ENCODE data around the gene MAP3K20. TPM values are rescaled to one million over a fixed set of nuclear protein-coding genes. Genes with fewer than 3 reads are reported as not detected.
A peak's percentile ranks its signal among the peaks of the same experiment; 100 is the strongest.

Gene MAP3K20
- total RNA-seq, 1 donor from 2014 or later: 21.3 TPM

DNA sequence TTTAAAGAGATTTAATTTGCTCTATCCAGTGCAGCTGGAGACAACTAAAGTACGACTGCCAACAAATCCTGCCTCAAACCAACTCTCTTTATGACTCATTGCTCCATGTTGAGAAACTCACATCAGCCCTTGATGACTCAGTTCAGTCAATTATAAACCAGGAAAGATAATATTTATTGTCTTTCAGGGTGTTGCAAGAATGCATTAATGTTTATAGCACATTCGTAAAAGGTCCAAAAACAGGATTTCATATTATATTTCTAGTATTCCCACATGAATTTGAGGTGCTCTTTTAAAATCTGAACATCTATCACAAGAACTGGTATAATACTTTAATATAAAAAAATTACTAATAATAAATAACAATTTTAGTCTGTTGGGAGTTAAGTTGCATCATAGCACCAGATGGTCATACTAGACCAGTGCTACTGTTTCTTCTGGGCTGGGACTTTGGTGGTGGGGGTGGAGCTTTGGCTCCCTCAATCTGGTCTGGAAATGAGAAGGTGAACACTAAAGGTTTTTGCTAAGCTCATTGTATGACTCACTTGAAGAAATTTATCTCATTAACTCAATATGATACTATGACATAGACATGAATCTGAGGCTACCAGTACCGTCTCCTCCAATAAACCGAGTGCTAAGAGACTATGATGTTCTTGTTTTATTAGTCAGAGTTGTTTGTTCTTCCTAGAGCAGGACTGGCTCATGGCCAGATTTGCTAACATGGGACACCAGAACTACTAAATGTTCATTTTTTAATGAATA lies 26.6 kb upstream of the MAP3K20 start:
- Histone ChIP-seq H3K27ac (peak overlapping the region; percentile 16 to 59), H3K4me1 (peaks cover 0 to 6% of the 10 kb centered on the region in 2 donors)
- peak; percentile 65 to 85 for DNase-seq (ENCODE audit: low spot score in 2 of 2)

DNA sequence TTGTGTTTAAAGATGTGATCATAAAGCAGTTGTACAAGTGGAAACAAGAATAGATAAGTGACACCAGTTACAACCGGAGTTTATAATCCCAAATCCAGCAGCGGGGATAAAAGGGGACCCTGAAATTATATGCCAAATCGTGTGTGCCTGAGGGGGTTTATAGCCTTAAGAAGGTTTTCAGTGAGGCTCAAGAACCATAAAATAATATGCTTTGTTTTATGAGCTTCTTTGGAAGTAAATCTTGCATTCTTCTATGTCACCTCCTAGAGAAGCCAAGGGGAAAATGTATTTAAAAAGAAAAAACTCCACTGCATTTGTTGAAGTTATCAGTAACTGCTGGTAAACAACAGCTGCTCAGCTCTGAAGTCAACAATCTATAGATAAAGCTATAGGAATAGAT lies 25.8 kb upstream of the MAP3K20 start:
- Histone ChIP-seq H3K27me3 (no peaks in the 10 kb centered on the region), H3K27ac (peak overlapping the region in 1 of 2 donors; percentile 53), H3K36me3 (no peaks in the 10 kb centered on the region), H3K9me3 (no peaks in the 10 kb centered on the region), H3K4me3 (no peak overlapping the region), H3K4me1 (peaks cover 0 to 6% of the 10 kb centered on the region in 2 donors)
- TF ChIP-seq, protein P1, sequence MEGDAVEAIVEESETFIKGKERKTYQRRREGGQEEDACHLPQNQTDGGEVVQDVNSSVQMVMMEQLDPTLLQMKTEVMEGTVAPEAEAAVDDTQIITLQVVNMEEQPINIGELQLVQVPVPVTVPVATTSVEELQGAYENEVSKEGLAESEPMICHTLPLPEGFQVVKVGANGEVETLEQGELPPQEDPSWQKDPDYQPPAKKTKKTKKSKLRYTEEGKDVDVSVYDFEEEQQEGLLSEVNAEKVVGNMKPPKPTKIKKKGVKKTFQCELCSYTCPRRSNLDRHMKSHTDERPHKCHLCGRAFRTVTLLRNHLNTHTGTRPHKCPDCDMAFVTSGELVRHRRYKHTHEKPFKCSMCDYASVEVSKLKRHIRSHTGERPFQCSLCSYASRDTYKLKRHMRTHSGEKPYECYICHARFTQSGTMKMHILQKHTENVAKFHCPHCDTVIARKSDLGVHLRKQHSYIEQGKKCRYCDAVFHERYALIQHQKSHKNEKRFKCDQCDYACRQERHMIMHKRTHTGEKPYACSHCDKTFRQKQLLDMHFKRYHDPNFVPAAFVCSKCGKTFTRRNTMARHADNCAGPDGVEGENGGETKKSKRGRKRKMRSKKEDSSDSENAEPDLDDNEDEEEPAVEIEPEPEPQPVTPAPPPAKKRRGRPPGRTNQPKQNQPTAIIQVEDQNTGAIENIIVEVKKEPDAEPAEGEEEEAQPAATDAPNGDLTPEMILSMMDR (IDR thresholded peaks at IDR 0.05): no peak
- intact Hi-C loops (cut with DNase I): loop anchor here (1.0 kb wide), 1 partner anchor 26 kb away; no protein-coding TSS in a partner anchor
- DNase-seq (ENCODE audit: low spot score in 2 of 2): no peak

More for the DNA sequence above, 26.6 kb upstream of the MAP3K20 start:
- Histone ChIP-seq H3K9me3 (no peaks in the 10 kb centered on the region), H3K36me3 (no peaks in the 10 kb centered on the region), H3K4me3 (no peak overlapping the region), H3K27me3 (no peaks in the 10 kb centered on the region)
- TF ChIP-seq, protein P1 (IDR thresholded peaks at IDR 0.05): no peak
- intact Hi-C loops (cut with DNase I): loop anchor here (1.0 kb wide), 1 partner anchor 27 kb away; no protein-coding TSS in a partner anchor

DNA sequence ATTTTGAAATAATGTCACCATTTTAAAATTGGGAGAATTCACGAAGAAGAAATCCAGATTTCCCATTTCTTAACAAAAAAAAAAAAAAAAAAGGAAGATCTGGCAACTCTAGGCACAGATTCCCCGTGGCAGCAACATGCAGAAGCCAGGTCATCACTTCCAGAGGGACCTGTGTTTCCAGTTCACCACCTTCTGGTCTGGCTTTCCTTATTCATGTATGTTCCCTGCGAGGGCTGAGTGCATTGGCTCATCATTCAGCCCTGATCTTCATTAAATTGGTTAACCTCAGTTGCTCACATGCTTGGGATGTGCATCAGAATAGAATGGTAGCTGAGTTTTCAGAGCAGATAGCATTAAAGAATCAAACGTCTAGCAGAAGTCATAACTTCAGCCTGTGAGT lies 25.0 kb upstream of the MAP3K20 start:
- intact Hi-C loops (cut with DNase I): no loop called here
- Histone ChIP-seq H3K9me3 (no peaks in the 10 kb centered on the region), H3K27ac (no peak overlapping the region), H3K27me3 (no peaks in the 10 kb centered on the region), H3K4me1 (peaks cover 0 to 6% of the 10 kb centered on the region in 2 donors), H3K36me3 (no peaks in the 10 kb centered on the region), H3K4me3 (no peak overlapping the region)
- TF ChIP-seq, protein P1 (IDR thresholded peaks at IDR 0.05): no peak
- DNase-seq (ENCODE audit: low spot score in 2 of 2): no peak

DNA sequence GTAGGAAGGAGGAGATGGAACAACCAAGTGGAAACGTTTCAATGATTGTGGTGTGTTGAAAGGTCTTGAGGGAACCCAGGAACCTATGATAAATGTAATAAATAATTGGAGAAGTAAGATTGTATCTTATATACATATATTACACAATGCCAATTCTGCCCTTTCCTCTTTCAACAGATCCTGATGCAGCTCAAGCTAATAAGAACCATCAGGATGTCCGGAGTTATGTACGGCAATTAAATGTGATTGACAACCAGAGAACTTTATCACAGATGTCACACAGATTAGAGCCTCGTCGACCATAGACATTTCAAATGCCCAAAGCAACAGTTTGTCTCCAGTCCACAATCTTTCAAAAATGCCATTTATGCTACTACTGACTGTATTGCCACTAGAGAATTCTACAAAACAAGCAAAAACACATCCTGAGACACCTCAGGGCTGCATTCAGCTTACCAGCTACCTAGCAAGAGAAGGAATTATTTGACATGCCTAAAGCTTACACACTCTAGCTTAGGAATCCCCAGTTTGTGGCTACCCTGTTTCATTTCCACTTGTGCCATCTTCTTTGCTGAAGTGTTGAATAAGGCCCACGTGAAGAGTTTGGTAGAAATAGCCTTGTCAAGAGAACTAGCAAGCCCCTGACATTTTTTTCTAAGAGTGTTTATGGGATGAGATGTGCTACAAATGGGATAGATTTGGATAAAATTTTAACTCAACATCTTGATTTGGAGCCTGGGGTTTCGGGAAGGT lies 24.0 kb upstream of the MAP3K20 start:
- H3K27me3 ChIP-seq: no peaks in the 10 kb centered on the region
- TF ChIP-seq, protein P1 (IDR thresholded peaks at IDR 0.05): no peak
- intact Hi-C loops (cut with DNase I): no loop called here
- no peaks in the 10 kb centered on the region for H3K36me3 ChIP-seq
- H3K9me3 ChIP-seq: no peaks in the 10 kb centered on the region
- peaks cover 0 to 6% of the 10 kb centered on the region in 2 donors for H3K4me1 ChIP-seq
- no peak for DNase-seq (ENCODE audit: low spot score in 2 of 2)
- H3K4me3 ChIP-seq: no peak overlapping the region
- no peak overlapping the region for H3K27ac ChIP-seq

DNA sequence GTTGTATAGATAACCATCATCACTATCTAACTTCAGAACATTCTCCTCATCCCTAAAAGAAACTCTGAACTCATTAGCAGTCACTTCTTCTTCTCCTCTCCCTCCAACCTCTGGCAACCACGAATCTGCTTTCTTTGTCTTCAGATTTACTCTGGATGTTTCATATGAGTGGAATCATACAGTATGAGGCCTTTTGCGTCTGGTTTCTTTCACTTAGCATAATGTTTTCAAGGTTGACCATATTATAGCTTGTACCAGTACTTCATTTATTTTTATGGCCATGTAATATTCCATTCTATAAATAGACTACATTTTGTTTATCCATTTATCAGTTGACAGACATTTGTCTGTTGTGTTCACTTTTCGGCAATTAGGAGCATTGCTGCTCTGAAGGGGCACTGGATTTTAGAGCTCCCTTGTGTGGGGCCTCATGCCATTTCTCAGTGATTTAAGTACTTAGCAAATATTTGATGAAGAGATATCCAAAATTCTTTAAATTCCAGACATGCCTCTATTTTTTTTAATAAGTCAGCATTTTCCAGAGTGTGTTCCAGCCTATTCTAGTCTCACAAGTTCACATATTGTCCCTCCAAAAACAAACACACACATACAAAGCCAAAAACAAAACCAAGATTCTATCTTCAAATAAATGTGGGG lies 22.5 kb upstream of the MAP3K20 start:
- TF ChIP-seq, protein P1 (IDR thresholded peaks at IDR 0.05): no peak
- Histone ChIP-seq H3K36me3 (no peaks in the 10 kb centered on the region), H3K4me1 (peaks cover 0 to 6% of the 10 kb centered on the region in 2 donors), H3K27ac (no peak overlapping the region), H3K9me3 (no peaks in the 10 kb centered on the region), H3K4me3 (no peak overlapping the region), H3K27me3 (no peaks in the 10 kb centered on the region)
- no peak for DNase-seq (ENCODE audit: low spot score in 2 of 2)
- intact Hi-C loops (cut with DNase I): no loop called here

All from ascending aorta (tissue), 2 donors.